WTC11 (cell line): Measurements from ENCODE around the gene MYLK4. TPM values are rescaled to one million over a fixed set of nuclear protein-coding genes. Genes with fewer than 3 reads are reported as not detected.

Experiments
- ATAC-seq: fragments of 200-7000 bp; cut with Tn5 transposase; 2 replicates; pipeline ENCODE4 v1.10.0; 2021; ENCODE audit warnings: mild to moderate bottlenecking, moderate library complexity
- CTCF ChIA-PET: fragments of 300-600 bp; sonication (Branson Sonifier 250); formaldehyde crosslinking; loops from one replicate; lab custom pipeline; 2021; ENCODE audit warnings: antibody characterized with exemption; lab: Charles Lee
- POLR2A ChIA-PET: fragments of 350-600 bp; sonication (Branson Sonifier 250); formaldehyde crosslinking; loops from one replicate; lab custom pipeline; 2021; ENCODE audit warnings: antibody characterized with exemption; lab: Charles Lee
- DNase-seq: peaks from one replicate; pipeline ENCODE4 v3.0.0; 2021; ENCODE audit warnings: low spot score
- H3K27ac Mint-ChIP-seq: 2 replicates; pipeline ENCODE4 v1.8.0; 2021; ENCODE audit warnings: mixed read lengths
- H3K27me3 Mint-ChIP-seq: 2 replicates; pipeline ENCODE4 v1.8.0; 2021; ENCODE audit warnings: low read depth, mild to moderate bottlenecking, moderate library complexity, mixed read lengths
- H3K36me3 Mint-ChIP-seq: 2 replicates; pipeline ENCODE4 v1.8.0; 2021; ENCODE audit warnings: mixed read lengths
- H3K4me1 Mint-ChIP-seq: 2 replicates; pipeline ENCODE4 v1.8.0; 2022; ENCODE audit warnings: mixed read lengths
- H3K4me3 Mint-ChIP-seq: 2 replicates; pipeline ENCODE4 v1.8.0; 2021; ENCODE audit warnings: mild to moderate bottlenecking, moderate library complexity, mixed read lengths
- H3K9me3 Mint-ChIP-seq: 2 replicates; pipeline ENCODE4 v1.8.0; 2021; ENCODE audit warnings: mixed read lengths
- CTCF ChIP-seq: fragments of 200-600 bp; IDR thresholded peaks from 2 replicates; pipeline ENCODE4 v1.8.0; 2022; ENCODE audit warnings: antibody characterized with exemption
- ESRRA ChIP-seq: sonication (generic); formaldehyde crosslinking; IDR thresholded peaks from 2 replicates; pipeline ENCODE4 v1.8.1; 2022; ENCODE audit warnings: mild to moderate bottlenecking, missing genetic modification reagents, borderline replicate concordance
- ETV6 ChIP-seq: sonication (generic); formaldehyde crosslinking; IDR thresholded peaks from 2 replicates; pipeline ENCODE4 v1.8.1; 2022; ENCODE audit warnings: mild to moderate bottlenecking, missing genetic modification reagents
- FOXK1 ChIP-seq: sonication (generic); formaldehyde crosslinking; IDR thresholded peaks from 2 replicates; pipeline ENCODE4 v1.8.0; 2022; ENCODE audit warnings: mild to moderate bottlenecking, moderate library complexity, missing genetic modification reagents
- FOXP4 ChIP-seq: sonication (generic); formaldehyde crosslinking; IDR thresholded peaks from 2 replicates; pipeline ENCODE4 v1.8.0; 2022; ENCODE audit warnings: mild to moderate bottlenecking, missing genetic modification reagents
- JUN ChIP-seq: sonication (generic); formaldehyde crosslinking; IDR thresholded peaks from 2 replicates; pipeline ENCODE4 v1.8.0; 2023; ENCODE audit warnings: mild to moderate bottlenecking, missing genetic modification reagents
- MYBL2 ChIP-seq: sonication (generic); formaldehyde crosslinking; IDR thresholded peaks from 2 replicates; pipeline ENCODE4 v1.8.1; 2023; ENCODE audit warnings: mild to moderate bottlenecking, moderate library complexity, missing genetic modification reagents
- NFYB ChIP-seq: sonication (generic); formaldehyde crosslinking; conservative IDR thresholded peaks from 2 replicates; pipeline ENCODE4 v1.8.0; 2022; ENCODE audit warnings: low read depth, missing genetic modification reagents
- OVOL2 ChIP-seq: fragments of 250-450 bp; sonication (Bioruptor Pico); IDR thresholded peaks from 2 replicates; pipeline ENCODE4 v1.9.0; 2021; ENCODE audit warnings: mild to moderate bottlenecking, borderline replicate concordance
- STAT6 ChIP-seq: sonication (generic); formaldehyde crosslinking; conservative IDR thresholded peaks from 2 replicates; pipeline ENCODE4 v1.8.1; 2023; ENCODE audit warnings: mild to moderate bottlenecking, low read depth, missing genetic modification reagents, moderate library complexity
- TEAD1 ChIP-seq: sonication (generic); formaldehyde crosslinking; IDR thresholded peaks from 2 replicates; pipeline ENCODE4 v1.8.0; 2022; ENCODE audit warnings: mild to moderate bottlenecking, missing genetic modification reagents
- ZNF219 ChIP-seq: sonication (generic); formaldehyde crosslinking; IDR thresholded peaks from 2 replicates; pipeline ENCODE4 v1.8.0; 2023; ENCODE audit warnings: missing genetic modification reagents, mild to moderate bottlenecking, borderline replicate concordance
- total RNA-seq: library from RNA; stranded (reverse); gene quantifications from 3 replicates; pipeline ENCODE4 v1.2.3, GENCODE V29; 2021
- TF ChIP-seq, protein P1 (sequence below): sonication (generic); formaldehyde crosslinking; IDR thresholded peaks from 2 replicates; pipeline ENCODE4 v1.8.0; 2023; ENCODE audit warnings: missing genetic modification reagents
- TF ChIP-seq, protein P2 (sequence below): sonication (generic); formaldehyde crosslinking; IDR thresholded peaks from 2 replicates; pipeline ENCODE4 v1.8.0; 2022; ENCODE audit warnings: mild to moderate bottlenecking, missing genetic modification reagents
- TF ChIP-seq, protein P3 (sequence below): fragments of 250-450 bp; sonication (Bioruptor Pico); IDR thresholded peaks from 2 replicates; pipeline ENCODE4 v1.9.0; 2021; ENCODE audit warnings: mild to moderate bottlenecking
- TF ChIP-seq, protein P4 (sequence below): sonication (generic); formaldehyde crosslinking; IDR thresholded peaks from 2 replicates; pipeline ENCODE4 v1.8.1; 2023; ENCODE audit warnings: mild to moderate bottlenecking, missing genetic modification reagents
- TF ChIP-seq, protein P5 (sequence below): sonication (generic); formaldehyde crosslinking; IDR thresholded peaks from 2 replicates; pipeline ENCODE4 v1.8.1; 2022; ENCODE audit warnings: low read depth, mild to moderate bottlenecking, moderate library complexity, missing genetic modification reagents, borderline replicate concordance

MYLK4 gene
- total RNA-seq, 1 experiment from 2014 or later = 0.13 TPM

- peaks cover 8% of the 10 kb centered on the region for H3K9me3 Mint-ChIP-seq
- POLR2A ChIA-PET = no interaction called here
These were observed 133.9 kb downstream of the MYLK4 start for GRCh38 chr6:2616811-2617210.

More at GRCh38 chr6:2616811-2617210, 133.9 kb downstream of the MYLK4 start:
- Mint-ChIP-seq H3K36me3 (peaks cover 6% of the 10 kb centered on the region), H3K4me1 (no peaks in the 10 kb centered on the region), H3K4me3 (no peak overlapping the region), H3K27ac (no peak overlapping the region), H3K27me3 (no peaks in the 10 kb centered on the region)
- ATAC-seq (no peak), DNase-seq (no peak)
- CTCF ChIA-PET = no interaction called here
- TF ChIP-seq FOXK1 (CRISPR knock-in tag) (no peak), ETV6 (no peak), ZNF219 (CRISPR knock-in tag) (no peak), OVOL2 (CRISPR knock-in tag) (no peak), STAT6 (CRISPR knock-in tag) (no peak), NFYB (CRISPR knock-in tag) (no peak), TEAD1 (CRISPR knock-in tag) (no peak), MYBL2 (CRISPR knock-in tag) (no peak), JUN (CRISPR knock-in tag) (no peak), FOXP4 (CRISPR knock-in tag) (no peak), CTCF (no peak), ESRRA (CRISPR knock-in tag) (no peak)
- TF ChIP-seq, protein P1, sequence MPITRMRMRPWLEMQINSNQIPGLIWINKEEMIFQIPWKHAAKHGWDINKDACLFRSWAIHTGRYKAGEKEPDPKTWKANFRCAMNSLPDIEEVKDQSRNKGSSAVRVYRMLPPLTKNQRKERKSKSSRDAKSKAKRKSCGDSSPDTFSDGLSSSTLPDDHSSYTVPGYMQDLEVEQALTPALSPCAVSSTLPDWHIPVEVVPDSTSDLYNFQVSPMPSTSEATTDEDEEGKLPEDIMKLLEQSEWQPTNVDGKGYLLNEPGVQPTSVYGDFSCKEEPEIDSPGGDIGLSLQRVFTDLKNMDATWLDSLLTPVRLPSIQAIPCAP = no peak
- TF ChIP-seq, protein P2, sequence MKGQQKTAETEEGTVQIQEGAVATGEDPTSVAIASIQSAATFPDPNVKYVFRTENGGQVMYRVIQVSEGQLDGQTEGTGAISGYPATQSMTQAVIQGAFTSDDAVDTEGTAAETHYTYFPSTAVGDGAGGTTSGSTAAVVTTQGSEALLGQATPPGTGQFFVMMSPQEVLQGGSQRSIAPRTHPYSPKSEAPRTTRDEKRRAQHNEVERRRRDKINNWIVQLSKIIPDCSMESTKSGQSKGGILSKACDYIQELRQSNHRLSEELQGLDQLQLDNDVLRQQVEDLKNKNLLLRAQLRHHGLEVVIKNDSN (CRISPR knock-in tag) = no peak
- TF ChIP-seq, protein P3, sequence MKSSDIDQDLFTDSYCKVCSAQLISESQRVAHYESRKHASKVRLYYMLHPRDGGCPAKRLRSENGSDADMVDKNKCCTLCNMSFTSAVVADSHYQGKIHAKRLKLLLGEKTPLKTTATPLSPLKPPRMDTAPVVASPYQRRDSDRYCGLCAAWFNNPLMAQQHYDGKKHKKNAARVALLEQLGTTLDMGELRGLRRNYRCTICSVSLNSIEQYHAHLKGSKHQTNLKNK (CRISPR knock-in tag) = no peak
- TF ChIP-seq, protein P4, sequence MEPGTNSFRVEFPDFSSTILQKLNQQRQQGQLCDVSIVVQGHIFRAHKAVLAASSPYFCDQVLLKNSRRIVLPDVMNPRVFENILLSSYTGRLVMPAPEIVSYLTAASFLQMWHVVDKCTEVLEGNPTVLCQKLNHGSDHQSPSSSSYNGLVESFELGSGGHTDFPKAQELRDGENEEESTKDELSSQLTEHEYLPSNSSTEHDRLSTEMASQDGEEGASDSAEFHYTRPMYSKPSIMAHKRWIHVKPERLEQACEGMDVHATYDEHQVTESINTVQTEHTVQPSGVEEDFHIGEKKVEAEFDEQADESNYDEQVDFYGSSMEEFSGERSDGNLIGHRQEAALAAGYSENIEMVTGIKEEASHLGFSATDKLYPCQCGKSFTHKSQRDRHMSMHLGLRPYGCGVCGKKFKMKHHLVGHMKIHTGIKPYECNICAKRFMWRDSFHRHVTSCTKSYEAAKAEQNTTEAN = no peak
- TF ChIP-seq, protein P5, sequence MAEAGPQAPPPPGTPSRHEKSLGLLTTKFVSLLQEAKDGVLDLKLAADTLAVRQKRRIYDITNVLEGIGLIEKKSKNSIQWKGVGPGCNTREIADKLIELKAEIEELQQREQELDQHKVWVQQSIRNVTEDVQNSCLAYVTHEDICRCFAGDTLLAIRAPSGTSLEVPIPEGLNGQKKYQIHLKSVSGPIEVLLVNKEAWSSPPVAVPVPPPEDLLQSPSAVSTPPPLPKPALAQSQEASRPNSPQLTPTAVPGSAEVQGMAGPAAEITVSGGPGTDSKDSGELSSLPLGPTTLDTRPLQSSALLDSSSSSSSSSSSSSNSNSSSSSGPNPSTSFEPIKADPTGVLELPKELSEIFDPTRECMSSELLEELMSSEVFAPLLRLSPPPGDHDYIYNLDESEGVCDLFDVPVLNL = no peak
